WERI-Rb-1 (cell line): ENCODE data around the gene KRT4.

Experiments
- DNase-seq: peaks from one replicate; pipeline ENCODE4 v3.0.0-alpha.2; 2020
- H3K27ac ChIP-seq: fragments of 250-450 bp; sonication (Bioruptor Pico); 2 replicates; pipeline ENCODE4 v1.5.1; 2020; ENCODE audit warnings: mild to moderate bottlenecking, moderate library complexity
- H3K27me3 ChIP-seq: fragments of 250-450 bp; sonication (Bioruptor Pico); 2 replicates; pipeline ENCODE4 v1.5.1; 2021; ENCODE audit warnings: mild to moderate bottlenecking, low read depth, moderate library complexity; ENCODE audit not compliant: insufficient read depth, severe bottlenecking
- H3K36me3 ChIP-seq: fragments of 250-450 bp; sonication (Bioruptor Pico); 2 replicates; pipeline ENCODE4 v1.5.1; 2020; ENCODE audit warnings: mild to moderate bottlenecking, moderate library complexity
- H3K4me3 ChIP-seq: 2 replicates; pipeline ENCODE4 v1.5.1; 2011; ENCODE audit warnings: low read depth, mild to moderate bottlenecking, control low read depth, low read length
- H3K9me3 ChIP-seq: fragments of 250-450 bp; sonication (Bioruptor Pico); 2 replicates; pipeline ENCODE4 v1.5.1; 2021; ENCODE audit warnings: mild to moderate bottlenecking, moderate library complexity; ENCODE audit not compliant: severe bottlenecking
- TF ChIP-seq, protein P1 (sequence below): IDR thresholded peaks from 2 replicates; pipeline ENCODE4 v1.5.1; 2011; ENCODE audit warnings: low read depth, mild to moderate bottlenecking, control low read depth, inconsistent platforms, low read length

The KRT4 gene

DNA sequence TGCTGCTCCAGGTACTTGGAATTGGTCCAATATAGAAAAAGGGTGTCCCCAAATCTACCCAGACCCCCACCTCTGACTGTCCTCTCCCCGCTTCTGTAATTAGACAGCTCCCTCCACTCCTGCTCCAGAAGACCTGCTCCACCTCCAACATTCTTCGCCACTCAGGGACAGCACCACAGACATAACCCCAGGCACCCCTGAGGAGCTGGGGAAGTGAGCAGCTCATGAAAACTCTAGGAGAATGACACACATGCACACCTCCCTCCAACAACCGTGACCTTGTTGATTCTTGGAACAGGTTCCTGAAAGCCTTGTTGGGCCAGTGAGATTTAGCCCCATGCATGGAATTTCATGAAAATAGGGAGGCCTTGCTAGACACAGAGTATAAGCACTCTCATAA, 8.2 kb downstream of the KRT4 start:
- H3K36me3 ChIP-seq, result no peaks in the 10 kb centered on the region
- TF ChIP-seq, protein P1, sequence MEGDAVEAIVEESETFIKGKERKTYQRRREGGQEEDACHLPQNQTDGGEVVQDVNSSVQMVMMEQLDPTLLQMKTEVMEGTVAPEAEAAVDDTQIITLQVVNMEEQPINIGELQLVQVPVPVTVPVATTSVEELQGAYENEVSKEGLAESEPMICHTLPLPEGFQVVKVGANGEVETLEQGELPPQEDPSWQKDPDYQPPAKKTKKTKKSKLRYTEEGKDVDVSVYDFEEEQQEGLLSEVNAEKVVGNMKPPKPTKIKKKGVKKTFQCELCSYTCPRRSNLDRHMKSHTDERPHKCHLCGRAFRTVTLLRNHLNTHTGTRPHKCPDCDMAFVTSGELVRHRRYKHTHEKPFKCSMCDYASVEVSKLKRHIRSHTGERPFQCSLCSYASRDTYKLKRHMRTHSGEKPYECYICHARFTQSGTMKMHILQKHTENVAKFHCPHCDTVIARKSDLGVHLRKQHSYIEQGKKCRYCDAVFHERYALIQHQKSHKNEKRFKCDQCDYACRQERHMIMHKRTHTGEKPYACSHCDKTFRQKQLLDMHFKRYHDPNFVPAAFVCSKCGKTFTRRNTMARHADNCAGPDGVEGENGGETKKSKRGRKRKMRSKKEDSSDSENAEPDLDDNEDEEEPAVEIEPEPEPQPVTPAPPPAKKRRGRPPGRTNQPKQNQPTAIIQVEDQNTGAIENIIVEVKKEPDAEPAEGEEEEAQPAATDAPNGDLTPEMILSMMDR, result no peak
- no peak overlapping the region for H3K27ac ChIP-seq
- no peaks in the 10 kb centered on the region for H3K9me3 ChIP-seq
- no peak for DNase-seq
- peaks cover 84% of the 10 kb centered on the region for H3K27me3 ChIP-seq
- H3K4me3 ChIP-seq, result no peak overlapping the region

- no peak overlapping the region for H3K4me3 ChIP-seq
- H3K27ac ChIP-seq, result no peak overlapping the region
- H3K27me3 ChIP-seq, result peaks cover 84% of the 10 kb centered on the region
- no peak for DNase-seq
- TF ChIP-seq, protein P1, result no peak
- no peaks in the 10 kb centered on the region for H3K36me3 ChIP-seq
- H3K9me3 ChIP-seq, result no peaks in the 10 kb centered on the region
Observed at GRCh38 chr12:52805000-52805399, 8.9 kb downstream of the KRT4 start.

- Histone ChIP-seq H3K4me3 (no peak overlapping the region), H3K27me3 (peaks cover 80% of the 10 kb centered on the region), H3K9me3 (no peaks in the 10 kb centered on the region), H3K36me3 (no peaks in the 10 kb centered on the region), H3K27ac (no peak overlapping the region)
- no peak for DNase-seq
- TF ChIP-seq, protein P1, result no peak
Observed at GRCh38 chr12:52802442-52802841, 11.5 kb downstream of the KRT4 start.

DNA sequence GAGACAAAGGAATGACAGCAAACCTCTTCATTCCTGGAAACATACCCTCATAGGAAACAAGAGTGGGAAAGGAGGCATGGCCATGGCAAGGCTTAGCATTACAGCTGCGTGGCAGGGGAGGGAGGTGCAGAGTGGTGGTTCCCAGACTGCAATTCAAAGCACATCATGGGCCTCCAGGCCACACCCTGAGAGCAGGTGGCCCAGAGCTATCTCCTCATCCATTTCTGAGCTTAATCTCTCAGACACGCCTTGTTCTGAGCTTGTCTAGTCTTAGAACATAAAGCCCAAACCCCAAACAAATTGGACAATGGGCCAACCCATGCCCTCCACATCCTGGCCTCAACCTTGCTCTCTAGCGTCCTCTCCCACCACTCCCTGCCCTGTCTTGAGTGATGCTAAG, 12.1 kb downstream of the KRT4 start:
- no peaks in the 10 kb centered on the region for H3K36me3 ChIP-seq
- no peak overlapping the region for H3K27ac ChIP-seq
- H3K4me3 ChIP-seq, result no peak overlapping the region
- H3K9me3 ChIP-seq, result no peaks in the 10 kb centered on the region
- peaks cover 82% of the 10 kb centered on the region for H3K27me3 ChIP-seq
- DNase-seq, result no peak
- TF ChIP-seq, protein P1, result no peak

- Histone ChIP-seq H3K9me3 (no peaks in the 10 kb centered on the region), H3K27ac (no peak overlapping the region)
- DNase-seq, result no peak
Observed at GRCh38 chr12:52800259-52800917, 13.5 kb downstream of the KRT4 start.

More at GRCh38 chr12:52800259-52800917, 13.5 kb downstream of the KRT4 start:
- H3K4me3 ChIP-seq, result no peak overlapping the region
- H3K27me3 ChIP-seq, result peaks cover 81% of the 10 kb centered on the region
- TF ChIP-seq, protein P1, result no peak
- no peaks in the 10 kb centered on the region for H3K36me3 ChIP-seq
